GM21423 (cell line): ENCODE data around the gene TAS2R30.
"Not testable (repeated sequence)": the region's sequence is repeated elsewhere in the genome, so short reads cannot be mapped to it uniquely, and the experiment has no call there.

ENCODE experiments used
- ATAC-seq: cut with Tn5 transposase; IDR thresholded peaks from one replicate; pipeline ENCODE4 v1.9.1; 2021; ENCODE audit warnings: mild to moderate bottlenecking, moderate library complexity; ENCODE audit not compliant: unreplicated experiment

The TAS2R30 gene

DNA sequence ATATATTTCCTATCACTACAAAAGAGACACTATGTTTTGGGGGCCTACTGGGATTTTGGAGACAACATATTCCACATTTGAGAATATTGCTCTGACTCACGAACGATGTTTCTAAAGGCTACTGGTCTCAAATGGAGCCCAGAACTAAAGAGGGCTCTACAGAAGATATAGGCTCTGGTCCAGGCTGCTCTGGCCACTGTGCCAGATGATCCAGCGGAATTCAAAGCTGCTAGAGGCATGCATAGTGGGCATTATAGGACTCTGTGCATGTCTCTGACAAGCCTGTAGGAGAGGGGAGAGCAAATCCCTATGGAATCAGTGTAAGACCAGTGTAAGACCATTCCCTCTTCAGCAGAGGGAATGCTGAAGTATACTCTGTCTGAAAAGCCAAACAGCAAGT is 4.1 kb downstream of the TAS2R30 start:
- ATAC-seq = no peak

DNA sequence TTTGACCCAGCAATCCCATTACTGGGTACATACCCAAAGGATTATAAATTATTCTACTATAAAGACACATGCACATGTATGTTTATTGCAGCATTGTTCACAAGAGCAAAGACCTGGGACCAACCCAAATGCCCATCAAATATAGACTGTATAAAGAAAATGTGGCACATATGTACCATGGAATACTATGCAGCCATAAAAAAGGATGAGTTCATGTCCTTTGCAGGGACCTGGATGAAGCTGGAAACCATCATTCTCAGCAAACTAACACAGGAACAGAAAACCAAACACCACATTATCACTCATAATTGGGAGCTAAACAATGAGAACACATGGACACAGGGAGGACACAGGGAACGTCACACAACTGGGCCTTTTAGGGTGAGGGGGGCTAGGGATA is 20.3 kb downstream of the TAS2R30 start:
- ATAC-seq = not testable (repeated sequence)

DNA sequence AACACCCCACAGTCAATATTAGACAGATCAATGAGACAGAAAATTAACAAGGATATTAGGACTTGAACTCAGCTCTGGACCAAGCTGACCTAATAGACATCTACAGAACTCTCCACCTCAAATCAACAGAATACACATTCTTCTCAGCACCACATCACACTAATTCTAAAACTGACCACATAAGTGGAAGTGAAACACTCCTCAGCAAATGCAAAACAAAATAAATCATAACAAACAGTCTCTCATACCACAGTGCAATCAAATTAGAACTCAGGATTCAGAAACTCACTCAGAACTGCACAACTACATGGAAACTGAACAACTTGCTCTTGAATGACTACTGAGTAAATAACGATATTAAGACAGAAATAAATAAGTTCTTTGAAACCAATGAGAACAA is 23.2 kb downstream of the TAS2R30 start:
- not testable (repeated sequence) for ATAC-seq

- no peak for ATAC-seq
Observed at GRCh38 chr12:11108862-11109261, 25.6 kb downstream of the TAS2R30 start.

GRCh38 chr12:11107719-11108118 is 26.7 kb downstream of the TAS2R30 start:
- no peak for ATAC-seq

DNA sequence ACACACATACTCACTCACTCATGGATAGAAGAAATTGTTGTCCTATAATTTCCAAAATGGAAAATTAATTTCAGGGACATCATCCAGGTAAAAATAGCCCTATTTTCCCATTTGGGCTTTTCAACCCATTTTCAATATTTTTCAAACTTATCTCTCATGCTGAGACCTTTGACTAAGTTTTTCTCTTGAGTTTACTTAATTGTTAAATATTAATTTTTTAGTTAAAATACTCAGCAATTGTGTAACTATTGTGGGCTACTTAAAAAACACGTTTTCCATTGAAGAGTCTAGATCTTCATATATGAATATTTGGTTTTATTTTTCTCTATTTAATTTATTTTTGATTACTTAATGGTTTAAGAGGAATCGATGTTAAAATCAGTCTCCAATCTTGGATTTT is 28.2 kb downstream of the TAS2R30 start:
- no peak for ATAC-seq

GRCh38 chr12:11105546-11105945 is 28.9 kb downstream of the TAS2R30 start:
- no peak for ATAC-seq

DNA sequence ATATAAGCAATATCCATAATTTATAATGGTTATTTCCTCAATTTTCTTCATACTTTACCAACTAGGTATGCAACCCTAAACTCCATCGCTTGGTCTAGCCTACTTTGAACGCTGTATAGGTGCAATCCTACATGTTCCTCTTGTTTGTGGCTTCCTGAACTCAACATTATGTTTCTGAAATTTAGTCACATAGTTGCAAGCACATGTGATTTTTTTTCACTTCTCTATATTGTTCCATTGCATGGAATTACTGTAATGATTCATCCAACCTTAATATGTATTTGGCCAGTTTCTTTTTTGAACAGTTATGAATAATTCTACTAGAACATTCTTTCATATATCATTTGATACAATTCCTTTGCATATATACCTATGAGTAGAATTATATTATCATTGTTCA is 39.5 kb downstream of the TAS2R30 start:
- peak; percentile 49 for ATAC-seq

GRCh38 chr12:11092128-11092527 is 42.3 kb downstream of the TAS2R30 start, which contains the start of gene TAS2R43:
Gene TAS2R43, minus strand, starts transcription at chr12:11092313. Its CDS starts 84 bp downstream, at chr12:11092229.
- no peak for ATAC-seq

DNA sequence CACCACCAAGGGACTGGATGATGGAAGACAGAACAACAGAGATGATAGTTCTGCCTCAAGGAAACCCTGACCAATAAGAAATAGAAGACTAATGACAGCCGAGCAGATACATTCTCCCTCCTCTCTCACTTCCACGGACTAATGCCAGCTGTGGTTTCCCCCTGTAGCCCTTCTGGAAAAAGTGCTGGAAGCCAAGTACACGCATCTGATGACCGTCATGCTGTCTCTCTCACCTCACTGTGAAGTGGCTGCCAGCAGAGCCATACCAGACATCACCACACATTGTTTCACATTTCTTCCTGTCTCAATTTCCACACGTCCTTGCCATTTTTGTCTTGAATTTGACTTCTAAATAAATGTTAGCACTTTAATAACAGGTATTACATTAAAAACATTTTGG is 45.2 kb downstream of the TAS2R30 start:
- ATAC-seq = no peak

- ATAC-seq = peak; percentile 74
Observed at GRCh38 chr12:11085419-11085818, 49.0 kb downstream of the TAS2R30 start.
